GM20431 (cell line): ENCODE results near the gene TTLL10.

Experiments
- in situ Hi-C: fragments of 300-500 bp; cut with MseI, MboI; formaldehyde crosslinking; loops from one replicate; pipeline ENCODE4 v1.15.0; 2020; ENCODE audit warnings: low sequenced_read_pairs; ENCODE audit not compliant: unreplicated experiment

The TTLL10 gene

GRCh38 chr1:1240822-1241587 is 67.3 kb downstream of the TTLL10 start:
- in situ Hi-C loops: no loop called here

DNA sequence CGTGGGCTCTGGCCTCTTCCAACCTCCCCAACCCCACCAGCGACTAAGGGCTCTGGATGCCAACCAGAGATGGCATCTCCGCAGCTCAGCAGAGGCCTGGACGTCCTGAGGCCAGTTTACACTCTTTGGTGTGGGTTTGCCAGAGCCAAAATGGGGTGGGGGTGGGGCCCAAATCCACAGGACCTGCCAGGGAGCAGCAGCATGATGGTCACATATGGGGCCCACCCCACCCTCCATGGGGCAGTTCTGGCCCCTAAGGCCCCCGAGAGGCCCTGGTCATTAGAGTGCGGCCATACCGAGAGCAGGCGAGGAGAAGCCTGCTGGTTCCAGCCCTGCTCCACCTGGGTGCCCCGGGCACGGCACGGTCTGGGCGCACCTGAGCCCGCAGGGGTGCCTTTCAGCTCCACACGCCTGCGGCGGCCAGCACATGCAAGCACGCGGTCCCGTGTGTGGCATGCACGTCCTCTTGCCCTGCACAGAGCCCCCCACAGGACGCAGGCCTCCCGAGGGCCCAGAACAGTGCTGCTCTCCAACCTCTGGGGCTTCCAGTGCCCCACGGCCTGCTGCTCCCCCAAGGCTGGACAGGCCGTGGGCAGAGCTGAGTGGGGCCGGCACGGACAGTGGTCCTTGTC is 68.0 kb downstream of the TTLL10 start:
- in situ Hi-C loops: no loop called here

DNA sequence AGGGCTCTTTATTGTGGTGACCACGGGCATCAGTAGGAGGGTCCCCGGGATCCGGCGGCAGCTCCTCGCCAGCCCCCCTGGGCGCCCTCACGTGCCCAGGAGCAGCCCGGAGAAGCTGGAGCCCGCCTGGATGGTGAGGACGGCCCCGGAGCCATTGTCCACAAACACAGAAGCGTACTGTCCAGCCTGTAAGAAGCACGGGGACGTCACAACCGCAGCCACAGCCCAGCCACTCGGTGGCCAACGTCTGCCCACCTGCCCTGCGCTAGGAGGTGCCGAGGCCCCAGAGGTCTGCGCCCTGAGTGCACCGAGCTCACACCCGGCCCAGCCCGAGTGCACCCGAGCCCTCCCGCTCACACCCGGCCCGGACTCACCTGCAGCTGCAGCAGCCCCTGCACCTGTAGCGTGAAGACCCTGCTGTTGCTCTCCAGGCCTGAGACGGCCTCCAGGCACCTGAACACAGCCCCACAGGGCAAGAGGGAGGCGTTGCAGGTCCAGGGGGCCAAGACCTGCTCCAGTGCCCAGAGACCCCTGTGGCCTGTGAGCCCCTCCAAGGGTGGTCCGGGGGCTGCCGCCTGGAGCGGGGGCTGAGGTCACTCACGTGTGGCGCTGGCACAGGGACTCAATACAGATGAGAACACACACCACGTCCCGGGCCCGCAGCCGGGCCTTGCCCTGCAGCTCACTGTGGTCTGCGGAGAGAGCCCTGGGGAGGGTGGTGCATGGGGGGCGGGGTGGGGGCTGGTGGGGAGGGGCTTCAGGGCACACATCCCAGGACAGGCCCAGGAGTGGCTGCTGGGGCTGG is 69.0 kb downstream of the TTLL10 start:
- in situ Hi-C loops: no loop called here

DNA sequence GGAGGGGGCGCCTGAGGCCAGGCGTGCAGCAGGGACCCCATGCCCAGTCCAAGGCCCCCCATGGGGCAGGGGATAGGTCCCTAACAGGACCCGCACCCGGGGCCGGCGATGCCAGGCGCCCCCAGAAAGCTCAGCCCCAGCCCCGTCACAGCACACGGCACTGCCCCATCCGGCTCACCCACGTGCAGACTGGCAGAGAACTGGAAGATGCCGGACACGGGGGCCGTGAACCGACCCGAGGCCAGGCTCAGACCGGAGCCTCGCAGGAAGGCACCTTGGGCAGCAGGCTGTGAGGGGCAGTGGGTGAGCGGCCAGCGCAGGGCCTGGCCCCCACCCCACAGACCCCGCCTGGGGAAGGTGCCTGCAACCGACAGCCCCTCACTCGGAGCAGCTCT is 69.6 kb downstream of the TTLL10 start:
- in situ Hi-C loops: no loop called here

- in situ Hi-C loops: no loop called here
These were observed 70.1 kb downstream of the TTLL10 start for GRCh38 chr1:1243807-1244191.

- in situ Hi-C loops: no loop called here
These were observed 70.6 kb downstream of the TTLL10 start for GRCh38 chr1:1244192-1244811.

DNA sequence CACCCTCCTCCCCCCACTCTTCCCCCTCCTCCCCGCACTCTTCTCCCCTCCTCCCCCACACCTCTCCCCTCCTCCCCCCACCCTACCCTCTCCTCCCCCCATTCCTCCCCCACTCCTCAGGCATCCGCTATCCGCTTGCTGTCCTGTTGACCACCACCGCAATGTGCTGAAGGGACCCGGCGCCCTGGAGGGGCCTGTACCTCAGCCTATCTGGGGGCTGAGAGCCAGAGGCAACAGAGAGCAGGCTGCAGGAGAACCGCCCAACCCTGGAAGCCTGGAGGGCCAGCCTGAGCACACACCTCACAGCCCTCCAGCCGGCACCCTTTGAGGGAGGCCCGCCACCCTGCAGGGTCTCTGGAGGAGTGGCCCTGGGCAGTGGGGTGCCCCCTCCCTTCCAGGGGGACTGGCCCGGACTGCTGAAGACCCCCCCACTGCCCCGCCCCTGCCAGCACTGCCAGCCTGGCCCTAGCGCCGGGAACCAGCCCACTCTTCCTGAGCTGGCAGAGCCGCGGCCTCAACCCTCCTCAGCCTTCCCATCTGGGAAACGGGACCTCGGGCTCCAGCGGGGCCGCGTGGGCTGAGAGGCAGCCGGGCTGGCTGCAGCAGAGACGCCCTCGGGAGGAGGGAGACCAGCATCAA is 71.6 kb downstream of the TTLL10 start:
- in situ Hi-C loops: no loop called here

DNA sequence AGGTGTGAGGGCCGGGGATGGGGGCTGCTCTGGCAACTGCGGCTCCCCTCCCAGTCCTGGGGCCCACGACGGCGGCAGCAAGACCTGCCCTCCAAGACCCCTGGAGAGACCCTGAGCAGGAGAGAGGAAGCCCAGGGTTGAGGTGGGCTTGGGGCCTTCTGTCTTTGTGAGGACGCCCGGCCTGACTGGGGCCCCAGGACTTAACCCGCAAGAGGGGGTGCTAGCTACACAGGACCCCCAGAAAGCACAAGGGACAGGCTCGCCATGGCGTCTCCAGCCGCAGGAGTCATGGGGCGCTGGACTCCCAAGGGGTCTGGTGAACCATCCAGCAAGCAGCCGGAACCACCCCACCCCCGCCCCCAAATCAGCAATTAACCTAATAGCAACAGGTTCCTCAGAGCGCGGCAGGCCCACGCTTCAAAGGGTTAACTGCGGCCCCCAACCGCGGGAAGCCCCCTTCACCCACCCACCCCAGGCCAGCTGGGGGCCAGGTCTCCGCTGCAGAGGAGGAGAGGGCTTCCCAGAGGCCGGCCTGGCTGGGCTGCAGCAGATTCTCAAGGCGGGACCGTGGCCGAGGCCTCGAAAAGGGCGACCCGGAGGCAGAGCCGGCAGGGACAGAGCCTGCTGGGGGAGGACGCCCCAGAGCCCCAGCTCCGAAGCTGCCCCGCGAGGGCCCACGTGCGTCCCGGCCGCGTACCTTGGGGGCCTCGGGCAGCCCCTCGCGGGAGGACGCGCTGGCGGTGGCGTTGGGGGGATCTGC is 72.3 kb downstream of the TTLL10 start:
- in situ Hi-C loops: no loop called here

- in situ Hi-C loops: no loop called here
These were observed 73.1 kb downstream of the TTLL10 start, which contains the start of gene C1QTNF12 for GRCh38 chr1:1246577-1247340. Gene C1QTNF12, minus strand, starts transcription at chr1:1246722. Its CDS starts 32 bp downstream, at chr1:1246690.

DNA sequence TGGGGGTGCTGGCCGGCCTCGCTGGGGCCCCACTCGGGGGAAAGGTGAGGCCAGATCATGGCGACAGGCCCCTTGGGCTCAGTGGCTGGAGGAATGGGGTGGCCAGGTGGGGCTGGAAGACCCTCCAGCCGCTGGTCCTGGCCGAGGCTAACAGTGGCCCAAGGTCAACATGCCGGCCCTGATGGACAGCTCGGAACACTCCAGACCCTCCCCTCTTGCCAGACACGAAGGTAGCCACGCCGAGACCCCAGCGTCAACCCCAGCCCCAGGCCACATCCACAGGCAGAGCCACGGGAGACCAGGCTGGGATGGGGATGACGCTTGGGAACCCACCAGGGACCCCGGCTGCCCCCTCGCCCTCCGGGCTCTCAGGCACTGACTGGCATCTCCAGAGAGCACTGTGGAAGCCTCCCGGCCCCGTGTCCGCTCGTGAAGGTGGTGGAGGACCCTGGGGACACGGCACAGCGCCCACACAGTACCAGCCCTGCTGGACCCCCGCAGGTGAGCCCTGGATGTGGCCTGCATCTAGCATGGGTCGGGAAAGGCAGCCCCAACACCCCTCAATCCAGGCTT is 73.7 kb downstream of the TTLL10 start:
- in situ Hi-C loops: no loop called here
